Colonic mucosa (tissue), 4 donors: ENCODE results near the gene NEGR1. TPM values are rescaled to one million over a fixed set of nuclear protein-coding genes. Genes with fewer than 3 reads are reported as not detected.

Source experiments
- DNase-seq: peaks from one replicate; pipeline ENCODE4 v3.0.0-alpha.2; 2020
- H3K27ac ChIP-seq: fragments of 200-600 bp; one replicate; pipeline ENCODE4 v1.8.0; 2021
- H3K27me3 ChIP-seq: fragments of 200-600 bp; one replicate; pipeline ENCODE4 v1.8.0; 2021
- H3K36me3 ChIP-seq: fragments of 200-600 bp; one replicate; pipeline ENCODE4 v1.8.0; 2021
- H3K4me1 ChIP-seq: fragments of 200-600 bp; one replicate; pipeline ENCODE4 v1.8.0; 2021; ENCODE audit warnings: mild to moderate bottlenecking
- H3K4me3 ChIP-seq: fragments of 200-600 bp; one replicate; pipeline ENCODE4 v1.8.0; 2021
- H3K9ac ChIP-seq, 2 donors: one replicate each; pipeline ENCODE4 v1.7.0; 2013; ENCODE audit warnings: control low read depth in 2 of 2, low read depth in 2 of 2, low read length in 2 of 2
- H3K9me3 ChIP-seq: fragments of 200-600 bp; one replicate; pipeline ENCODE4 v1.8.0; 2021
- intact Hi-C: fragments of 100-400 bp; cut with DNase I; formaldehyde crosslinking; loops from one replicate; pipeline ENCODE4 v1.14.1; 2022
- total RNA-seq, 2 donors: library from RNA; stranded (reverse); fragmentation: NEBNext Ultra II Directional in 1 of 2; extraction: Animal tissue kit (Norgen Biotek cat#: 25700) in 1 of 2; gene quantifications; one replicate each; pipeline ENCODE4 v1.2.1, GENCODE V29; 2021
- TF ChIP-seq, protein P1 (sequence below): fragments of 200-600 bp; IDR thresholded peaks from one replicate; pipeline ENCODE4 v1.8.0; 2022; ENCODE audit warnings: antibody characterized with exemption, mild to moderate bottlenecking
- donor health status: healthy.
- donor health status: DM: no; HTN: no; CAD: no.
- donor health status: DM: no; HTN: no; CAD: no.

Gene NEGR1
- total RNA-seq, 2 donors from 2014 or later = 4.0 to 9.2 TPM

DNA sequence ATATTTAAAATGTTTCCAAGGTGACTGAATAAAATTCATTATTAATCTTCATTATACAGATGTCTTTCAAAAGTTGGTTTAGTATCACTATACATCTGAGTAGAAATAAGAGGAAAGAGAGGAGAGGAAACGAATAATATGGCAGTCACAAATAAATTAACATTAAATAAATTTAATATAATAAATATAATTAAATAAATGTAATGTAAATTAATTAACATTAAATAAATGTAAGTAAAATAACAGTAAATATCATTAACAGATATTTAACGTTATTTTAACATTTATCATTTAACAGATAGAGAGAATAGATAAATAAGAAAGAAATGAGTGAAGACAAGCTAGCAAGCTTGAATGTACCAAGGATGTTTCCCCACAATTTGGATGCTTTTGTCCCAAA is 592.7 kb downstream of the NEGR1 start:
- no peak for DNase-seq
- H3K9ac ChIP-seq = no peak overlapping the region
- H3K9me3 ChIP-seq = no peaks in the 10 kb centered on the region
- H3K4me1 ChIP-seq = no peaks in the 10 kb centered on the region
- no peaks in the 10 kb centered on the region for H3K27me3 ChIP-seq
- intact Hi-C loops = no loop called here
- no peak overlapping the region for H3K4me3 ChIP-seq
- no peaks in the 10 kb centered on the region for H3K36me3 ChIP-seq
- TF ChIP-seq, protein P1, sequence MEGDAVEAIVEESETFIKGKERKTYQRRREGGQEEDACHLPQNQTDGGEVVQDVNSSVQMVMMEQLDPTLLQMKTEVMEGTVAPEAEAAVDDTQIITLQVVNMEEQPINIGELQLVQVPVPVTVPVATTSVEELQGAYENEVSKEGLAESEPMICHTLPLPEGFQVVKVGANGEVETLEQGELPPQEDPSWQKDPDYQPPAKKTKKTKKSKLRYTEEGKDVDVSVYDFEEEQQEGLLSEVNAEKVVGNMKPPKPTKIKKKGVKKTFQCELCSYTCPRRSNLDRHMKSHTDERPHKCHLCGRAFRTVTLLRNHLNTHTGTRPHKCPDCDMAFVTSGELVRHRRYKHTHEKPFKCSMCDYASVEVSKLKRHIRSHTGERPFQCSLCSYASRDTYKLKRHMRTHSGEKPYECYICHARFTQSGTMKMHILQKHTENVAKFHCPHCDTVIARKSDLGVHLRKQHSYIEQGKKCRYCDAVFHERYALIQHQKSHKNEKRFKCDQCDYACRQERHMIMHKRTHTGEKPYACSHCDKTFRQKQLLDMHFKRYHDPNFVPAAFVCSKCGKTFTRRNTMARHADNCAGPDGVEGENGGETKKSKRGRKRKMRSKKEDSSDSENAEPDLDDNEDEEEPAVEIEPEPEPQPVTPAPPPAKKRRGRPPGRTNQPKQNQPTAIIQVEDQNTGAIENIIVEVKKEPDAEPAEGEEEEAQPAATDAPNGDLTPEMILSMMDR = no peak
- no peak overlapping the region for H3K27ac ChIP-seq

DNA sequence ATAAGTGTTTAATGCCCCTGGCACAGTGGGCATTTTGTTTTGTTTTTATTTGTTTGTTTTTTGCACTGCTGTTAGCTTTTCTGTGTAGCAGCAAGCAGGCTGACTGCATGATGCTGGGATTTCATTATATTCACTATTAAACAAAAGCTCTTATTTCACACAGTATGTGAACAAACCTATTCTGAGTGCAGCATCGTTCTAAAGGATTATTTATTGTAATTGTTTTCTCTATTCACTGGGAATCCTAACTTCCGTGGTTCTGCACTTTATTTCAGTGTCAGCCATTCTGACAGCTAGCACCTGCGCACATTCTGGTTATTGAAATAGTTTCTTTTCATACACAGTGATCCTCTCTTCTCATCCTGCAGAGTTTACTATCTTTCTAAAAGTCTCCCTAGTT is 595.0 kb downstream of the NEGR1 start:
- no peak overlapping the region for H3K27ac ChIP-seq
- intact Hi-C loops = no loop called here
- TF ChIP-seq, protein P1 = no peak
- no peak overlapping the region for H3K9ac ChIP-seq
- DNase-seq = no peak
- no peak overlapping the region for H3K4me3 ChIP-seq
- H3K4me1 ChIP-seq = no peaks in the 10 kb centered on the region
- H3K27me3 ChIP-seq = no peaks in the 10 kb centered on the region
- H3K36me3 ChIP-seq = no peaks in the 10 kb centered on the region
- no peaks in the 10 kb centered on the region for H3K9me3 ChIP-seq

DNA sequence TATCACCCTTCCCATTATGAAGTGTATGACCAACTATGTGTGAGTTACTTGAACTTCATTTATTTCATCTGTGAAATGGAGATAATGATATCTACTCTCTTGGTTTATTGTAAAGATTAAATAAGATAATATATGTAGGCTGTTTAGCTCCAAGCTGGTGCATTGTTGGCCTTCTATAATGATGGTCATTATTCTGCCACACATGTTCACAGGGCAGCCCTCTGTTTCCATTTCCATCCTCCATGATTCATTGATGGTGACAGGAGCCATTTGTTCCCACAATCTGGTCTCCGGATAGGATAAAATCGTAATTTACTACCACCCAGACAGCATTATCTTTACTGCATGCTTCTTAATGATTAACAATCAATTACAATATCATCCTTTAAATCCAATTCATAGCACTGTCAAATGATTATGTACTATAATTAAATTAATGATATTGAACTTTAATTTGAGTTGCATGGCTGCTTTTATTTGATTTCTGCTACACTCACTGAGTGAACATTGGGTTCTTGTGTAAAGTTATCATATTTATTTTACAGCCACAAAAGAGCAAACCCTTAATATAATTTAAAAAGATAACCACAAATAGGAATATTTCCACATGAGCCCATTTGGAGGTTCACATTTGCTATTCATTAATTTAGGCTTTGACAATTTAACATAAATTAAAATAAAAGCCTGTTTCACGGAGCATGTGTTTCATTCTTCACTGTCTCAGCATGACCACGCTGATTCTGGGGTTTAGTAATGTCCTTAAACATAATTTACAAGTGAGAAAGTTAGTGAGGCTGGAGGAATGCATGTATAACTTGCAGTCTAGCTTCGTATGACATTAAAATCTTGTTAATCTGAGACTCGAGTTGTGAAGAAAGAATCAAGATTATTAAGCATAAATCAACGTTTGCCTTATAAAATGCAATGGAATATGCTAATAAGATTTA is 605.1 kb downstream of the NEGR1 start:
- Histone ChIP-seq H3K9me3 (no peaks in the 10 kb centered on the region), H3K9ac (no peak overlapping the region), H3K36me3 (no peaks in the 10 kb centered on the region), H3K4me3 (no peak overlapping the region), H3K4me1 (no peaks in the 10 kb centered on the region), H3K27me3 (no peaks in the 10 kb centered on the region), H3K27ac (no peak overlapping the region)
- intact Hi-C loops = no loop called here
- TF ChIP-seq, protein P1 = no peak
- DNase-seq = no peak

DNA sequence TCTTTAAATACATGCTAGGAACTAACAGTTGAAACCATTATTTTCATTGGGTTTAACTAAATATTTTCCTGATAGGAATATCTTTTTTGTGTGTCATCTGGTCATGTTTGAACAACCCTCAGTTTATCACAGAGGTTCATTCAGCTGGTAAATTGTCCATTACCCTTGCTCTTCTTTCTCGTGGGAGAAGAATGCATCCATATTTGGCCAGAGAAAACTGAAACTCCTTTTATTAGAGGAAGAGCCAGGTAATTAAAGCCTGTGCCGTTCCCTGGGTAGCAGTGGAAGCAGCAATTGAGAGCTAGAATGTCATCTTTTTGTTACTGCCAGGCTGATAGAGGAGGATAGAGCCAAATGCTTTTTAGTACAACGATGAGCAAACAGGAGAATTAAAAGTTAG is 614.3 kb downstream of the NEGR1 start:
- DNase-seq = no peak
- no peaks in the 10 kb centered on the region for H3K4me1 ChIP-seq
- TF ChIP-seq, protein P1 = no peak
- no peak overlapping the region for H3K27ac ChIP-seq
- intact Hi-C loops = no loop called here
- H3K9ac ChIP-seq = no peak overlapping the region
- H3K9me3 ChIP-seq = peaks cover 3% of the 10 kb centered on the region
- no peaks in the 10 kb centered on the region for H3K36me3 ChIP-seq
- H3K27me3 ChIP-seq = no peaks in the 10 kb centered on the region
- H3K4me3 ChIP-seq = no peak overlapping the region

DNA sequence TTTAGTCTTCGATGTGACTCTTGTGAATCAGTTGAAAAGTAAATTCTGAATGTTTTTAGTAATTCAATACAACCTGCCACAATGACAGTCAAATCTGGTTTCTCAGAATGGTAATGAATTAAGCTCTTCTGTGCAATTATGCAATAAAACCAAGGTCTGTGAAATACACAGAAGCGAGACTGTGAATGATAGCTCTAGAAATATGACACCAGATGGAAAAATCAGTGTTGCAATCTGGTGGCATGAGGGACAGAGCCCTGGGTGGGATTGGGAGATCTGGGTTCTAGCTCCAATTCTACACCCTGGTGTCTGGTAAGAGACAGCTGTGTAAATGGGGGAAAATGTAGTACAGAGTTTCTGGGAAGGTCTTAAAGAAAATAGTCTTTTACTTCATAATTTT is 615.1 kb downstream of the NEGR1 start:
- H3K4me1 ChIP-seq = no peaks in the 10 kb centered on the region
- TF ChIP-seq, protein P1 = no peak
- no peak overlapping the region for H3K9ac ChIP-seq
- no peak for DNase-seq
- H3K27me3 ChIP-seq = no peaks in the 10 kb centered on the region
- intact Hi-C loops = no loop called here
- H3K4me3 ChIP-seq = no peak overlapping the region
- no peak overlapping the region for H3K27ac ChIP-seq
- H3K36me3 ChIP-seq = no peaks in the 10 kb centered on the region
- H3K9me3 ChIP-seq = peaks cover 3% of the 10 kb centered on the region
